HG02938 (cell line): ENCODE results near the gene COL4A1.

ENCODE experiments used
- ATAC-seq: cut with Tn5 transposase; IDR thresholded peaks from one replicate; pipeline ENCODE4 v1.9.1; 2021; ENCODE audit warnings: mild to moderate bottlenecking, moderate library complexity; ENCODE audit not compliant: unreplicated experiment

COL4A1 gene

DNA sequence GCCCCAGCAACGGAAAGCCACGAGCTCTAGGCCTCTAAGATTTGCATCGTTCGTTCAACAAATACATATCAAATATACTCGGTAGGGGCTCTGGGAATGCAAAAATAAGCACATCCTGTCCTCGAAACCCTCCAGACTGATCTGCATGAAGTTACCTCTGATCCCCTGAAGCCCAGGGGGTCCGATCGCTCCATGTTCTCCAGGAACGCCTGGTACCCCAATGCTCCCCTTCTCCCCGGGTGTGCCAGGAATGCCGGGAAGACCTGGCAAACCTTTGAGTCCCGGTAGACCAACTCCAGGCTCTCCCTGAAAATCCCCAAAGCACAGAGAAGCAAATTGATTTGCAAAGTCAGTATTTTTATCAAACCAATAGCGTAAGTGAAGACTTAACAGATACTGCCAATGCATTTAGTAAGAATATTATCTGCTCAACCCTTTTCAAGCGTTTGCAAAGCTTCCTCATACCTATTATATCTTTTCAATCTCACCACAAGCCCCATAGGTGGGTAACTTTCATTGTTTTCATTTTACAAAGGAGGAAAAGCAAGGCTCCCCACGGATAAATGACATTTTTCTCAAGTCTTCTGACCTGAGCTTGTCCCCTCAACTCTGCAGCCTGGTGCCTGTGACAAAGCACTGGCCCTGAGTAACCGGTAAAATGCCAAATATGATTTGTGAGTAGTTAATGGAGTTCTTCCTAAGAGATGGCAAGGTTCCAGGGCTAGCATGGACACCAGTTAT lies 127.7 kb downstream of the COL4A1 start:
- no peak for ATAC-seq

DNA sequence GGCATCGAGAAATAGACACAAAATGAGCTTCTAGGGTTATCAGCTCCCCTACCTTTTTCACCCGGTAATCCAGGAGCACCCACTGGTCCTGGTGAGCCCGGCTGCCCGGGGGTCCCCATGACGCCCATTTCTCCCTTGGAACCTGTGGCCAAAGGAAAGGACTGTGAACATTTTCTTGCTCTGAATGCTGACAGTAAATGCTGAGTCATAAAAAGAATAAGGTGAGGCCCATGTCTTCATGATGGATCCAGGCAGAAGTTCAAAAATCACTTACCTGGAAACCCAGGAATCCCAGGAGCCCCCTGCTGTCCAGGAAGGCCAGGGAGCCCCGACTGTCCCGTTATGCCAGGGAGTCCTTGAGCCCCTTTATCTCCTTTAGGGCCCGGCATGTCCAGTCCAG lies 129.2 kb downstream of the COL4A1 start:
- ATAC-seq: no peak

DNA sequence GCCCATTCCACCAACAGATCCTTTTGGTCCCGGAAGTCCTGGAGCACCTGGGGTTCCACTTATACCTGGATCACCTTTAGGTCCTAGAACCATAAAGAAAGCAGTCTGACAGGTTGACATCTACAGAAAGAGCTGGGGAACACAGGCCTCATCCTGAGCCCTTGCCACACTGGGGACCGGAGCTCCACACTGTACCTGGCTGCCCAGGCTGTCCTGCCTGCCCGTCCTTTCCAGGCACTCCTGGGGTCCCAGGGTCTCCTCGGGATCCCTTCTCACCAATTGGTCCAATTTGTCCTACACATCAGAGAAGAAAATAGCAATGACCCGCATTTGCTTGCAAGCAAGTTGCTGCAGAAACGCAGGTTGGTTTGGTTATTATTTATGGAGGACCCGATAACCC lies 130.5 kb downstream of the COL4A1 start:
- ATAC-seq: no peak

DNA sequence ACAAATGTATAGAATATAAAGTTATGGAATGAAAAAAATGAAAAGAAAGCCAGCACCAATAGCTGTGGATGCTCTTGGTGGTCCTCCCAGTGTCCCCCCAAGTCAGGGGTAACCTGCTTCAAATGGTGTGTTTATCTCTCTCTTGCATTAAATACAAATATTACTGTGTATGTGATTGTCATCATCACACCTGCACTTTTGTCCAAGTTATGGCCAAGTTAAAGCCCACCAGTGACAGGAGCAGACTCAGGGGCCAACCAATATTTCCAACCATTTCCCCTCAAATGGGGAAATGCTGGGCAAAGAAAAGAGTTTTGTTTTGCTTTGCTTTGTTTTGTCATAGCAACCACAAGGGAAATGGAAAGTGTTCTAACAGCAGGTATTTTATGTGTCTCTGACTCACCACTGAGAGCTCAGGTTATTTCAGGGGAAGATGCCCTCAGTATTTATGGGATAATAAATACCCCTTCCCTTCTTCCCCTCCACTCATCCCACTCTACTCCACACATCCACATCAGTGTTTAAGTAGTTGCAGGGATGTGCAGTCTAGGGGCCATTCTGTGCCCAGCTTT lies 133.6 kb downstream of the COL4A1 start:
- no peak for ATAC-seq

DNA sequence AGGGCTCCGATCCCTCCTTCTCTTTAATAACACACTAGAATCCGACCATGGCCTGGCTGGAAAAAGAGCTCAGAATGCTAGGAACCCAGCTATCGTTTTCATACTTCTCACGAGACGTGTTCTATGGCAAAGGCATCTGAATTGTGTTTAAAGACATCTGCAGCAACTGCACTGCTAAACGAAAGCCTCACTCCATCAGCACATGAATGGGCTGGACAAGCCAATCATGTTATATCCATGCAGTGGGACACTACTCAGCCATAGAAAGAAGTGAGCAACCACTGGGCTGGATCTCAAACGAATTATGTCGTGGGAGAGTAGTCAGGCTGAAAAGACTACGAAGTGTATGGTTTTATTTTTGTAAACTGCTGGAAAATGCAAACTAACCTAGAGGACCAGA lies 136.1 kb downstream of the COL4A1 start:
- no peak for ATAC-seq

DNA sequence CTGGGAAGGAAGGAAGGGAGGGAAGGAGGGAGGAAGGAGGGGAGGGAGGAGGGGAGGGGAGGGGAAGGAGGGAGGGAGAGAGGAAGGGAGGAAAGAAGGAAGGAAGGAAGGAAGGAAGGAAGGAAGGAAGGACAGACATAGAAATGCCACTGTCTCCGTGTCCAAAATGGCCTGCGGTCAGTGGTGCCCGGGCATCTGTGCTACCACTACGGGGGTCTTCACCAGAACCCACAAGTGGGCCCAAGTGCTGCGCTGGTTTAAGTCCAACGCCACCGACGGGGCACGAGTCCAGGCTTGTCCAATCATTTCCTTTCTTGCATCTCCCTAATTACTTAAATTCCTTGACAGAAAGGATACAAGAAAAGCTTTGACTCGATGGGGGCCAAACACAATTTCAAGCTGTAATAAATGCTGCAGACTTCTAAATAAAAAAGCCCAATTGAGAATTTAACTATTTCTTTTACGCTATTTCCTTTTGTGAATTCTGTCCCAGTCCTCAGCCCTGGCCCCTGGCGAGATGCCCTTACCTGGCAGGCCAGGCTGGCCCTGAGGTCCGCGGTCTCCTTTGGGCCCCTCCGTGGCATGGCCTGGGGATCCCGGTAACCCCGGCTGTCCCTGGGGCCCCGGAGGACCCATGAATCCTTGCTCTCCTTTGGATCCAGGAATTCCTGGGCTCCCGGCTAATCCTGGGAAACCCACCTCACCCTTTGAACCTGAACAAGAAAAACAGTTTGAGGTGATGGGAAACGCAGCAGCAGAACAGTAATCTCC lies 136.8 kb downstream of the COL4A1 start:
- ATAC-seq: no peak

DNA sequence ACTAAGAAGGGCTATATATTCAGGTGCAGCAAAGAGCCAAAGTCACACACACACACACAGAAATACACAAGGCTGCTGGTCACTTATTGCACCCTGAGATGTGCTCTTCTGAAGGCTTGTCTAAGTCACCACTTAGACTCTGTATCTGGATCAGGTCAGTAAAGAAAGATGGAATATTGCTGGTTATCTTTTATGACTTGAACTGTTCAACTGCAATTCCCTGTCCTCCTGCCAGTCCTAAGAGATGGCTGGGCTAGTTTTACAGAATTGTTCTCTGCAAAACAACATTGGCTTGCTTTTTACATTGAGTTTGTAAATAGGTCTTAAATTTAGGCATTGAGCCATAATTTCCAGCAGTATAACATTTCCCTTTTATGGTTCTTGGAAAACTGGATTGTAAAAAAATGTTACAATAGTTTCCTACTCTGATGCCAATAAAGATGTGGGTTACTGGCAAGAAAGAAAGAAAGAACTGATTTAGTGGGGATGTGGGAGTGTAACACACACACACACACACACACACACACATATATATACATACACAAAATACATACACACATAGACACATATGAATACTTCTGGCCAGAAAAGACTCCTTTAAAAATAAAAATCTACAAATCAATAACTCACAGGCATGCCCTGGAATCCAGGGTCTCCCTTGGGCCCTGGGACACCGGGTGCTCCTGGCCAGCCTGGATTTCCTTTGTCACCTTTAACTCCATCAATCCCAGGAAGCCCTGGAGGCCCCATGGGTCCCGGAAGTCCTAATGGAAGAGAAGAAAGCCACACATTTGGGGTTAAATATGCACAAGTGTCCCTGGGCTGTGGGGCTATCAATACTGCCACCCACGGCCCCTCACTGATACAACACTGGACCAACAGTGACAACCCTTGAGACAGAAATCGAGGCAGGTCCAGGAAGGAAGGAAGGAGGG lies 137.7 kb downstream of the COL4A1 start:
- no peak for ATAC-seq

DNA sequence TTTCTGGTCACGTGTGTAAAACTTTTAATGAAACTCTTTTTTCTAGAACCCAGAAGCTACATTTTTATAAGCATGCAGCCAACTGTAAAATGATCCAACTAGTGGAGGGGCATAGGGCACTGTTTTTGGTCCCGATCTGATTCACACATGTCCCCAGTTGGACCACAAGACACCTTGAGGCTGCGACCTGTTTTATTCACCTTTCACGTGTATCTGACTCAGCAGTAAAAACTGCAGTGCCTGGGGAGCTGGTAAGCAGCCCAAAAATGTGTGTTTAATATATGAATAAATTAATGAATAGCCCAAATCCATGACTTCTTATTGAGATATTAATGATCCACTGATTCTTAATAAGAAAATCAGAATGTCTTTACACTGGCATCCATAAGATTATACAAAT lies 140.4 kb downstream of the COL4A1 start:
- no peak for ATAC-seq

DNA sequence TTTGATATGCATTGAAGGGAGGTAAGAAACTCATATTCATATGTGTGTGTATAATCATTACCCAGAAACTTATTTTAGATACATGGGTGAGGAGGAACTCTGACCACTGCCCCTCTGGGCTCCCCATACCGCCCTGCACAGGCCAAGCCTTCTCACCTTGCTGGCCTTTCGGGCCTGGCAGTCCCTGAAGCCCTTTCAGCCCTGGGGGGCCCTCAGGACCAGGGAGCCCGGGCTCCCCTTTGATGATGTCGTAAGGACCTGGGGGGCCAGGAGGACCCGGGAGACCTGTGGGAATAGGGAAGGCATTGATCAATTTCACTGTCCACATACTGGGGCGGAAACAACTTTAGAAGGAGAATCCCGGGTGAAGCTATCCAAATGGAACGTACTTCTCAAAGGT lies 142.3 kb downstream of the COL4A1 start:
- ATAC-seq: no peak

DNA sequence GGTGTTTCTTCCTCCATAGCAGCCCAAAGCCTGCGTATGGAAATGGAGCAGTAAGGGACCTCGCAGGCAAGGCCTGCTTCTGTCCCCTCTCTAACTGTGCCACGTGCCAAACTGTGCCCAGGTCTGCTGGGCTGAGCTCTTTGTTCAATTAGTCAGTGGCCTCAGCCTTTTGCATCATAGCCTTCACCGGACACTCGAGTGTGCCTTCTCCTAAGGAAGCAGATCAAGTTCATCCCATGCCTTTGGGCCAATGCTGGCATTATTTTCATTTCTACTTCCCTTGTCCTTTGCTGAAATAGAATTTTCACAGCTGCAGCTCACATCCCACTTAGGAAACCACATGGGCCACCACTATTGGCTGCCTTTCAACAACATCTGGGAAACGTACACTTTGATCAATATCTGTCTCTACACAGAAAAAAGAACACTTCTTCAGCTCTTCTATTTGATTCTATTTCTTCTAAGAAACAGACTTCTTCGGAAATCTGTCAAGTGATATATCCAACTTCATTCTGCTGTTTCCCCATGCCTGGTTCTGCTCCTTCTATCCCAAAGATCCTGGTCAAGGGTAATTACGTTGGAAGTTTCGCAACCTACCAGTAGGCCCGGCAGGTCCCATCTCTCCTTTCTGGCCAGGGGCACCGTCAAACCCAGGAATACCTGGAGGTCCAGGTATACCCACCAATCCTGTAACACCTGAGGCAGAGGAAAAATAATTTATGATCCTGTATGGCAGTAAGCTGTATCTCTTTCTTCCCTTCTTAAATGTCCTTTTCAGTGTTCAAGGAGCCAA lies 143.9 kb downstream of the COL4A1 start:
- ATAC-seq: no peak

DNA sequence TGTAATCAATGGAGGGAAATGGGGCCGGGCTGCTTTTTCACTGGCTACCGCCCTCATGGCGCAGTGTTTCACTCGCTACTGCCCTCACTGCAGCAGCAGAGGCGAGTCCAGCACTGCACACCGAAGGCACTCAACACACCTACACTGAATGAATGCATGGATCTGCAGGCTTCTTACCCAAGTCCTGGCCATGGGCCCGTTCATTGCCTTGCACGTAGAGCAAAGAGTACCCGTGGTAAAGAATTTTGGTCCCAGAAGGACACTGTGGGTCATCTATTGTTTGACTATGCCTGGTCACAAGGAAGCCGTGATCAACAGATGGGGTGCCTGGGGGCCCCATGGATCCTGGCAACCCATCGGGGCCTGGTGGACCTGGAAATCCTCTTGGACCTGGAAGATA lies 144.9 kb downstream of the COL4A1 start:
- ATAC-seq: no peak

DNA sequence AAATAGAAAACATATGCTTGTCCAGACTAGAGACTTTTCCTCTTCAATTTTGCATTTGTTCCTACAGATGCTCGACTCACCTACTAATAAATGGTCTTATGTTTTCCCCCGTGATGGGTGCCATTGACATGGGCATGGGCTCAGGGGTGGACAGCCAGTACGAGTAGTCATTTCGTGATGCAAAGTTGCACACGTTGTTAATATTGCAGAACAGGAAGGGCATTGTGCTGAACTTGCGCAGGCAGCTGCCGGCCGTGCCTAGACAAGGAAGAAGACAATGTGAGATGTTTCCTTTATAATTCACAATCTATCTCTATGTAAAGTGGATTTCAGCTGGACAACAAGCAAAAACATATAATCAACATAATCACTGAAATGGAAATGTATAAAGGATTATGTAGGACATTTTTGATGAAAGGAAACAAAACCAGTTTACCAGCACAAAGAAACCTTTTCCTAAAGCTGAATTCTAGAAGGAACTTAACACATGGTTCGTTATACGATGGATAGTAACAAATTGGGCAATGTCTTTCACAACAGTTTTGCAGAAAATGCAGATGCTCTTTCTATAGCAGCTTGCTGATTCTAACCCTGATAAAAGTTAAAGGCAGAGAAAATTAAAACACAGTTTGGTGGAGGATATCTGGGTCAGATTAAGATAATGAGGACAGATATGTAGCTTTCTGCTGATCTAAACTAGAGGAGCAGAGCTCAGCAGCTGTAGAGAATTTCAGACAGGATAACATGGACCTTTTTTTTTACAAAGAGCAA lies 145.7 kb downstream of the COL4A1 start:
- ATAC-seq: no peak

DNA sequence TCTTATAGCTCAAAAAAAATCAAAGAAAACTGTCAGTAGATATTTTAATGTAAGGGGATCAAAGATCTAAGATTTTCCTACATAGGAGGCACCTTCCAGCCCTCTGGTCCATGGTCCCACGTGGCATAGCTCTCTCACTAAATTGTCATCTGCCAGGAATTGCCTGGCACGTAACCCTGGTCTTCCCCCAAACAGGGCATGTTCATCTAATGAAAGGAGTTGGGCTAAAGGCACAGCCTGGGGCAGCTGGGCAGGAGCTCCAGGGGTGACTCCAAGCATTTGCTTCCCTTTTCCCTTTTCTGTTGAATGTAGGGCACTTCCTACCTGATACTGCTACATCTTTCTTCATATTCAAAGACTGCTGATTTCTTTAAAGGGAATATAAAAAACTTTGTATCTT lies 148.7 kb downstream of the COL4A1 start:
- no peak for ATAC-seq

DNA sequence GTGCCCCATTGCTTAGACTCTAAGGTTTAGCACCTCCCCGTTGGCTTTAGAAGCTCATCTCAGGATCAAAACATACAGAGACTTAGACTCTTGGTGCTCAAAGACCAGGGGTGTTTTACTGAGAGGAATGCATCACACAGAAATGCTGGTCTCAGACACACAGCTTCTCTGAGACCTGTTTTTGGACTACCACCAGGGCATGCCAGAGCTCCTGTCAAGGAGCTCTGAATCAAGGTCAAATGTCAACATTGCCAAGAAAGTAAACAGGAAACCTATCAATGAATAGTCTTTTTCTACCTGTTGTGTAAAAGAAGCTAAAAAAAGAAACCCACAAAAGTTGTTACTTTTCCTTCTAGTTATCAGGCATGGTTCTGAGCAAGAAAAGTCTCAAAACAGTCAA lies 149.2 kb downstream of the COL4A1 start:
- no peak for ATAC-seq

DNA sequence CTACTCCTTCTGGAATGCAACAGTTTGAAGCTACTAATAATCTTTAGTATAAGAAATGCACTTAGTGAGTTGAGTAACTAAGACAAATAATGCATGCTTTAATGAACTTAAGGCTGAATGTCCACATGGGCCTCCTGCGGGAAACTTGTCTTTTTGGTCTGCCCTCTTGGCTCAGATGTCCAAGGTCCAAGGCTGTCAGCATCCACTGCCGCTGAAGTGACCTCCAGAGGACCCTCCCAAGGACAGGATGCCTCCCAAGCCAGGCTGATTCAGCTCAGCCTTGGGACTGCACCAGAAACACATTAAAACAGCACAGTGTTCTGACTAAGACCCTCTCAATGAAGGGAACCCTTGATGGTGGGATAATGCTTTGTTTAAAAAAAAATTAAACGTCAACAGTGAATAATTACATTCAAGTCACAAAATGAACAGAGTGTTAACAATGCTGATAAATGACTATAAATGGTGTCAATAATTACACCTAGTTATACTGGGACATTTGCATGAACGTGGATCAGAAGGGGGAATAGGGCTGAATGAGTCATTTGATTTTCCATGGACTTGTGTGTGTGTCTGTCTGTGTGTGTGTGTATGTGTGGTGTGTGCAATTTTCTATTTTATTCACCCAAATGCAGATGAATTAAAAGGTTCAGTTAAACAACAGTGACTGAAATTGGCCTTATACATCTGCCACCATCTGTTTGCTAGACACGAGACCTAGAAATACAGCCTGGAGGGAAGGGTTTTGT lies 150.5 kb downstream of the COL4A1 start:
- no peak for ATAC-seq

DNA sequence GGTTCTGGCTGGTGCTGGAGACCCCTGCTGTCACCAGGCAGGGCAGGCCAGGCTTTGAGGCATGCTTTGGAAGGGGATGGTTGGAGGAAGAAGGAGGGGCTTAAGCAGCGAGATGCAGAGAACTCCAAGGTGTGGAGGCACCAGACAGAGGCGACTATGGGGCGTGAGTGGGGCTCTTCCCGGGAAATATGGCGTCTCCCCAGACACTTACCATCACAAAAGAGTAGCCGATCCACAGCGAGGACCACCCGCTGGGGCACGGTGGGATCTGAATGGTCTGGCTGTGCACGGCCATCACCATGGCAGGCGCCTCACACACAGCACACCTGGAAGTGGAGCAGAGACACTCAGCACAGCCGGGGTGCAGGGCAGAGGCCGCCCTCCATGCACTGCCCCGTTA lies 151.9 kb downstream of the COL4A1 start:
- no peak for ATAC-seq

DNA sequence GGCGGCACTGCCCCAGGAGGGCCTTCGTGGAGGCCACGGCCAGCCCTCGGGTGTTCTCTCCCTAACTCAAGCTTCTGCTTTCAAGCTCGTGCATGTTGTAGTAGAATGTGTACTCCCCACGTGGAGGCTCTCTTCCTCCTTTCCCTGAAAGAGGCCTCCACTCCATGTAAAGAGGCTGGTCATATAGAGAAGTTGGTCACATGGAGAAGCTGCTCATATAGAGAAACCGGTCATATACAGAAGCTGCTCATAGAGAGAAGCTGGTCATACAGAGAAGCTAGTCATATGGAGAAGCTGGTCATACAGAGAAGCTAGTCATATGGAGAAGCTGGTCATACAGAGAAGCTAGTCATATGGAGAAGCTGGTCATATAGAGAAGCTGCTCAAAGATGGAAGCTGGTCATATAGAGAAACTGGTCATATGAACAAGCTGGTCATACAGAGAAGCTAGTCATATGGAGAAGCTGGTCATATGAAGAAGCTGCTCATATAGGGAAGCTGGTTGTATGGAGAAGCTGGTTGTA lies 152.5 kb downstream of the COL4A1 start:
- ATAC-seq: no peak

DNA sequence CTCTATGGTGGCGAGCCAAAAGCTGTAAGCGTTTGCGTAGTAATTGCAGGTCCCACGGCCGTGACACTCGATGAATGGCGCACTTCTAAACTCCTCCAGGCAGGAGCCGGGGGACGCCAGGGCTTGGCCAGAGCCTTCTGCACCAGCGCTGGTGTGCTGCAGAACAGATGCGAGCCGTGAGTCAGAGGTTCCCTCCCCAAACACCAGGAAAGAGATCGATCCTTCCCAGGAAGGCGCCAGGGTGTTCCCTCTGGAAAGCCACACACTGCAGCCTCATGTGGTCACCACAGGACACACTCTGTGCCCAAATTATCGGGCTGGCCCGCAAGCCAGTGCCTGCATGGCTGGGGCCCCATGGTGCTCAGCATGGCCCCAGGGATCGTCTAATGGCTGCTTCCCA lies 154.6 kb downstream of the COL4A1 start:
- no peak for ATAC-seq

DNA sequence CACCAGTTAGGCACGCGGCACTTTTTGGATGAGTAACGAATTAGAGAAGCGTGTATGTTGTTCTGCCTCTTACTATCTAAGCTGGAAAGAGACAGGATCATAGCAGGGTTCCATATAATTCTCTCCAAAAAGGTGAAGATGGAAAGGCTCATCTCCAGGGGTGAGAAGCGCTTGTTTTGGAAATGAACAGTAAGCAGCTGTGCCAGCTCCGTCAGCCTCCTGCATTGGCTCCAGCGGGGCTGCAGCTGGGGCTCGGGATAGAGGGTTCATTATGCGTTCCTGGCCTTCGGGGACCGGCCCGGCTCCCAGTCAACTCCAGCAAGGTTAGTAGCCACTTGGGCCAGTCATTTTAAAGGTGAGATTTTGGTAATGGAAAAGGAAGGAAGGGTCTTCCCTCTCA lies 155.5 kb downstream of the COL4A1 start:
- no peak for ATAC-seq
